ENCODE results near the gene ATP11C.

Gene ATP11C

DNA sequence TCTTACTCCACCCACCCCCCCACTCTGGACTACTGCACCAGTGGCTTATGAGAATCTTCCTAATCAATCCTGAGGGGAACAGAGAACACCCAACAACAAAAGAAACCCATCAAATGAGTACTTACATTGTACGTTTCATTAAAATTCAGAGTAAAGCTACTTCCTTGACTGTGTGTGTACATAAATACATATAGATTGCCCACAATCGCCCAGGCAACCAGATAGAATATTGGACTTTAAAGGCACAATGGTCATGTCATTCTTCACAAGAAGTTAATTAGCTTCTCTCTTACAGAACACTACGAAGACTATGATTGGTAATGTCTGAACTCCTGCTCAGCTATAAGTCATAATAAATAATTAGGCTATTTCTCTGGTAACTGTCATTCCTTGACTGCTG, 12.2 kb upstream of the ATP11C start:
- TF ChIP-seq, protein P1, sequence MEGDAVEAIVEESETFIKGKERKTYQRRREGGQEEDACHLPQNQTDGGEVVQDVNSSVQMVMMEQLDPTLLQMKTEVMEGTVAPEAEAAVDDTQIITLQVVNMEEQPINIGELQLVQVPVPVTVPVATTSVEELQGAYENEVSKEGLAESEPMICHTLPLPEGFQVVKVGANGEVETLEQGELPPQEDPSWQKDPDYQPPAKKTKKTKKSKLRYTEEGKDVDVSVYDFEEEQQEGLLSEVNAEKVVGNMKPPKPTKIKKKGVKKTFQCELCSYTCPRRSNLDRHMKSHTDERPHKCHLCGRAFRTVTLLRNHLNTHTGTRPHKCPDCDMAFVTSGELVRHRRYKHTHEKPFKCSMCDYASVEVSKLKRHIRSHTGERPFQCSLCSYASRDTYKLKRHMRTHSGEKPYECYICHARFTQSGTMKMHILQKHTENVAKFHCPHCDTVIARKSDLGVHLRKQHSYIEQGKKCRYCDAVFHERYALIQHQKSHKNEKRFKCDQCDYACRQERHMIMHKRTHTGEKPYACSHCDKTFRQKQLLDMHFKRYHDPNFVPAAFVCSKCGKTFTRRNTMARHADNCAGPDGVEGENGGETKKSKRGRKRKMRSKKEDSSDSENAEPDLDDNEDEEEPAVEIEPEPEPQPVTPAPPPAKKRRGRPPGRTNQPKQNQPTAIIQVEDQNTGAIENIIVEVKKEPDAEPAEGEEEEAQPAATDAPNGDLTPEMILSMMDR (IDR thresholded peaks at IDR 0.05; ENCODE audit: low read depth, low read length): no peak
- no peak for DNase-seq
- H3K27ac ChIP-seq: no peak overlapping the region
- no peaks in the 10 kb centered on the region for H3K9me3 ChIP-seq (ENCODE audit: severe bottlenecking)
- no peak overlapping the region for H3K4me3 ChIP-seq (ENCODE audit: low read depth, low read length)
- peaks cover 34% of the 10 kb centered on the region for H3K27me3 ChIP-seq (ENCODE audit: insufficient read depth, low read depth, severe bottlenecking)
- no peaks in the 10 kb centered on the region for H3K36me3 ChIP-seq

DNA sequence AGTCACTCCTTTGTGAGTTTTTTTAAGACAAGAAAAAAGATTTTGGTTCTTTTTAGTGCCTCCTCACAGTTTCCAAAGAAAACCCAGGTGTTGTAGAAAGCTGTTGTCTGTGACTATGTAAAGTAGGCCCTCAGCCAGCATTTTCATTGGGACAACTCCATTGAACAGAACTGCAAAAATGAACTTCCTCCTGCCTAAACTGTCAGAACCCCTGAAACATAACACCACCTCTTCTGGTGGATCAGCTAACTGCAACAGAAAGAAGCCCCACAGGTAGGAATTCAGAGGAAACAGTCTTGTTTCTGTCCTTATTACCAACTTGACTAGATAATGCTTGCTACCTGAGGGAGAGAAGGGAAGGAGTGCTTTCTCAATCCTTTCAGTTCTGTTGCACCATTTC, 3.4 kb upstream of the ATP11C start:
- DNase-seq: no peak
- H3K27ac ChIP-seq: no peak overlapping the region
- H3K9me3 ChIP-seq (ENCODE audit: severe bottlenecking): no peaks in the 10 kb centered on the region
- no peak overlapping the region for H3K4me3 ChIP-seq (ENCODE audit: low read depth, low read length)
- no peaks in the 10 kb centered on the region for H3K36me3 ChIP-seq
- peaks cover 21% of the 10 kb centered on the region for H3K27me3 ChIP-seq (ENCODE audit: insufficient read depth, low read depth, severe bottlenecking)
- TF ChIP-seq, protein P1 (IDR thresholded peaks at IDR 0.05; ENCODE audit: low read depth, low read length): no peak

DNA sequence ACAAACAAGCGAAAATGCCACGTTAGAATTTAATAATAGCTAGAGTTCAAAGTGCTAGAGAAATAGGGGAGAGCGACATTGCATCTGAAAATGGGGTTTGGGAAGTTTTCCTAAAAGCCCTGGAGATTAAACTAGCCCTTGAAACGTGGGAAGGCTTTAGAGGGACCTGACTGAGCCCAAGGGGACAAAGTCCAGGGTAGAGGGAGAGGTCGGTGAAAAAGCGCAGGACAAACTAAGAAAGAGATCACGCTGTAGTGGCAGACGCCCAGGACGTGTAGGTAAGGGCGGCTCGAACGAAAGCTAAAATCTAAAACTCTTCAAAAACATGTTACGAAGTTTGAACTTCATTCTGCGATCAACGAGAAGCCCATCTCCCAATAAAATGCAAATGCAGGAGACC, 1.1 kb upstream of the ATP11C start:
- TF ChIP-seq, protein P1 (IDR thresholded peaks at IDR 0.05; ENCODE audit: low read depth, low read length): no peak
- DNase-seq: no peak
- Histone ChIP-seq H3K36me3 (no peaks in the 10 kb centered on the region), H3K4me3 (ENCODE audit: low read depth, low read length) (no peak overlapping the region), H3K9me3 (ENCODE audit: severe bottlenecking) (no peaks in the 10 kb centered on the region), H3K27ac (no peak overlapping the region), H3K27me3 (ENCODE audit: insufficient read depth, low read depth, severe bottlenecking) (peaks cover 18% of the 10 kb centered on the region)

DNA sequence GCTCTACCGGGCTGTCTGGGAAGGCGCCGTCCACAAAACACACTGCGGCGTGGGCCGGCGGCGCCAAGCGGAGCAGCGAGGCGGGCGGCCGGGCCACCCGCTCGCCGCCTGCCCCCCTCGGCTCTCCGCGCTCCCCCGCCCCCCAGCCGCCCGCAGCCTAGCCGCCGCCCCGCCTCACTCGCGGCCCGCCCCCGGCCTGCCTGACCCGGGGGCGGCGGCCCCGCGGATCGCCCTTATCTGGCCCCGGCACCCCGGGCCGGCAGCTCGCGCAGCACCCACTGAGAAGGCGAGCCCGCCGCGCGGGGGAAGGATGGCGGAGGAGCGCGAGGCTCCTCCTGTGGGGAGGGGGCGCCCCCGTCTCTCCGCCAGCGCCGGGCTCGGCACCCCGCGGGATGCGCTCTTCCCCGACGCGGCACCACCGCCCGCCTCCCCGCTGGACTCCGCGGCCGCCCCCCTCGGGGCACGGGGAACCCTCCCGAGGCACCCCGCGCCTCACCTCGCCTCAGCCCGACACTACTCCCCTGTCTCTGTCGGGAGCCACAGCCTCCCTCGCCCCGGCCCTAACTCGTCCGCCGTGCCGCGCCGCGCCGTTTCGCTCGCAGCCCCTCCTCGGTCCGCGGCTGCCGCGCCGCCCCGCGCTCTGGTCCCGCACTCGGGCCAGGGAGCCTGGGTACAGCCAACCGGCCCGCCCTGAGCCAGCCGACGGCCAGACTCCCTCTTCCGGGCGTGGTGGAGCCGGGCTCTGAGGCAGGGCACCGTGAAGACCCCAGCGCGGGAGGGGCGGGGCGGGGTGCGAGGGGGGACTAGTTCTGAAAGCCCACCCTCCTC, 566 bp downstream of the ATP11C start:
- no peaks in the 10 kb centered on the region for H3K36me3 ChIP-seq
- peak; percentile 18 for DNase-seq
- peaks cover 17% of the 10 kb centered on the region for H3K27me3 ChIP-seq (ENCODE audit: insufficient read depth, low read depth, severe bottlenecking)
- H3K4me3 ChIP-seq (ENCODE audit: low read depth, low read length): peak overlapping the region; percentile 45
- no peaks in the 10 kb centered on the region for H3K9me3 ChIP-seq (ENCODE audit: severe bottlenecking)
- H3K27ac ChIP-seq: peak overlapping the region; percentile 42; the same call in 1 of the 2 replicates
- TF ChIP-seq, protein P1 (IDR thresholded peaks at IDR 0.05; ENCODE audit: low read depth, low read length): no peak

DNA sequence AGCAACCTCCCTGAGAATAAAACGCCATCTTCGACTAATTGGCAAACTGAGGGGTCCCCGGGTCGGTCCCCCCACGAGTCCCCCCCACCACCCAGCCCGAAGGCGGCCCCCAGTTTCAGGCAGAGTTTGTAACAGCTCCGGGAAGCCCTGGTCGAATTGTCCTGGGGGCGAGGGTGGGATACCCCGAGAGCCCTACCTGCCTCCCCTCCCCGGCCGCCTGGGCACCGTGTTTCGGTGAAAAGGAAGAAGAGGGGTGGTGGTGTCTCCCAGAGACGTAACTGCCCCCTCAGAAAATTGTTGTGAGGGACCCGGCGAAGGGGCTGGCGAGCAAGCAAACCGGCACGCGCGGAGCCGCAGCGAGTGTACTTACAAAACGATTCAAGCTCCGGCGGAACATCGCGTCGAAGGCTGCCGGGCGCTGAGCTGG, 1.2 kb downstream of the ATP11C start:
- TF ChIP-seq, protein P1 (IDR thresholded peaks at IDR 0.05; ENCODE audit: low read depth, low read length): no peak
- Histone ChIP-seq H3K27ac (no peak overlapping the region), H3K4me3 (ENCODE audit: low read depth, low read length) (peak overlapping the region; percentile 40), H3K36me3 (no peaks in the 10 kb centered on the region), H3K27me3 (ENCODE audit: insufficient read depth, low read depth, severe bottlenecking) (peaks cover 21% of the 10 kb centered on the region), H3K9me3 (ENCODE audit: severe bottlenecking) (no peaks in the 10 kb centered on the region)
- DNase-seq: no peak

All from WERI-Rb-1 (cell line).